Ascending aorta (tissue), 2 donors: ENCODE data around the gene FILIP1L. TPM values are rescaled to one million over a fixed set of nuclear protein-coding genes. Genes with fewer than 3 reads are reported as not detected.

Experiments used
- DNase-seq, 2 donors: peaks; one replicate each; pipeline ENCODE4 v3.0.0-alpha.2; 2019; ENCODE audit warnings: low spot score in 2 of 2
- H3K27ac ChIP-seq, 2 donors: fragments of 200-600 bp; sonication (generic); one replicate each; pipeline ENCODE4 v1.5.1; 2016 to 2017; ENCODE audit warnings: mild to moderate bottlenecking in 1 of 2
- H3K27me3 ChIP-seq: fragments of 200-600 bp; sonication (generic); one replicate; pipeline ENCODE4 v1.5.1; 2017
- H3K36me3 ChIP-seq, 2 donors: fragments of 200-600 bp; sonication (generic); one replicate each; pipeline ENCODE4 v1.5.1; 2016
- H3K4me1 ChIP-seq, 2 donors: fragments of 200-600 bp; sonication (generic); one replicate each; pipeline ENCODE4 v1.5.1; 2016 to 2017; ENCODE audit warnings: mild to moderate bottlenecking in 1 of 2
- H3K4me3 ChIP-seq, 2 donors: fragments of 200-600 bp; sonication (generic); one replicate each; pipeline ENCODE4 v1.5.1; 2016 to 2017; ENCODE audit warnings: mild to moderate bottlenecking in 1 of 2
- H3K9me3 ChIP-seq, 2 donors: fragments of 200-600 bp; sonication (generic); one replicate each; pipeline ENCODE4 v1.5.1; 2016
- intact Hi-C: fragments of 100-400 bp; cut with DNase I; formaldehyde crosslinking; loops from one replicate; pipeline ENCODE4 v1.15.1; 2023
- total RNA-seq: library from RNA; depleted of rRNA; stranded (reverse); fragments of >200 nt; gene quantifications from one replicate; pipeline ENCODE4 v1.1.0, GENCODE V29; 2016
- TF ChIP-seq, protein P1 (sequence below), 3 experiments: fragments of 200-600 bp in 2 of 3; fragments of 450-650 bp in 1 of 3; sonication (generic) in 2 of 3; IDR thresholded peaks; one replicate each; pipeline ENCODE4 v1.5.1; 2016 to 2019; ENCODE audit warnings: antibody characterized with exemption in 3 of 3, mild to moderate bottlenecking in 1 of 3, moderate library complexity in 1 of 3

FILIP1L gene
- total RNA-seq, 1 donor from 2014 or later, result 106 TPM

GRCh38 chr3:100150473-100150872 lies 36.2 kb upstream of the FILIP1L start:
- Histone ChIP-seq H3K9me3 (peaks cover 3 to 4% of the 10 kb centered on the region in 2 donors), H3K27ac (peak overlapping the region; percentile 92), H3K4me3 (no peak overlapping the region), H3K27me3 (no peaks in the 10 kb centered on the region), H3K36me3 (no peaks in the 10 kb centered on the region), H3K4me1 (peaks cover 10 to 28% of the 10 kb centered on the region in 2 donors)
- intact Hi-C loops, result loop anchor here (5.0 kb wide), 1 partner anchor 63 kb away; no protein-coding TSS in a partner anchor
- TF ChIP-seq, protein P1, sequence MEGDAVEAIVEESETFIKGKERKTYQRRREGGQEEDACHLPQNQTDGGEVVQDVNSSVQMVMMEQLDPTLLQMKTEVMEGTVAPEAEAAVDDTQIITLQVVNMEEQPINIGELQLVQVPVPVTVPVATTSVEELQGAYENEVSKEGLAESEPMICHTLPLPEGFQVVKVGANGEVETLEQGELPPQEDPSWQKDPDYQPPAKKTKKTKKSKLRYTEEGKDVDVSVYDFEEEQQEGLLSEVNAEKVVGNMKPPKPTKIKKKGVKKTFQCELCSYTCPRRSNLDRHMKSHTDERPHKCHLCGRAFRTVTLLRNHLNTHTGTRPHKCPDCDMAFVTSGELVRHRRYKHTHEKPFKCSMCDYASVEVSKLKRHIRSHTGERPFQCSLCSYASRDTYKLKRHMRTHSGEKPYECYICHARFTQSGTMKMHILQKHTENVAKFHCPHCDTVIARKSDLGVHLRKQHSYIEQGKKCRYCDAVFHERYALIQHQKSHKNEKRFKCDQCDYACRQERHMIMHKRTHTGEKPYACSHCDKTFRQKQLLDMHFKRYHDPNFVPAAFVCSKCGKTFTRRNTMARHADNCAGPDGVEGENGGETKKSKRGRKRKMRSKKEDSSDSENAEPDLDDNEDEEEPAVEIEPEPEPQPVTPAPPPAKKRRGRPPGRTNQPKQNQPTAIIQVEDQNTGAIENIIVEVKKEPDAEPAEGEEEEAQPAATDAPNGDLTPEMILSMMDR (IDR thresholded peaks at IDR 0.05), result no peak
- DNase-seq, result no peak

GRCh38 chr3:100149713-100150415 lies 35.6 kb upstream of the FILIP1L start:
- TF ChIP-seq, protein P1 (IDR thresholded peaks at IDR 0.05), result no peak
- H3K27ac ChIP-seq, result peak overlapping the region; percentile 92
- intact Hi-C loops, result loop anchor here (5.0 kb wide), 1 partner anchor 63 kb away; no protein-coding TSS in a partner anchor

DNA sequence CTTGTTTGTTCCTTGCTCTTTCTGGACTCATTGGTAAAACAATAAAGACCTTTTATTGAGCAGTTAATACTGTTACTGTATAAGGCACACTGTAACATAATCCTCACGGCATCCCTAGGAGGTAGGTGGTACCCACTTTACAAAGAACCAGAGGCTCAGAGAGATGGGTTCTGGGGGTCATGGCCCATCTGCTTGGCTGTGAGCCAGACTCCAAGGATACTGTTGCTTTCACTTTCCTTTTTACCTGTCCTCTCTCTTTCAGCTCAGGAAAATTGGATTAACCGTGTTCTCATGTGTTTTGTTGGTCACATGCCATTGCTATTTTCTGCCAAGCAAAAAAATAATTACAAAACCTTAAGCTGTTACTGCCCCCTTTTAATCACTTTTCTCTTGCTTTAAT lies 34.8 kb upstream of the FILIP1L start:
- TF ChIP-seq, protein P1 (IDR thresholded peaks at IDR 0.05), result no peak
- DNase-seq, result no peak
- no peaks in the 10 kb centered on the region for H3K36me3 ChIP-seq
- H3K27ac ChIP-seq, result peak overlapping the region; percentile 92
- peaks cover 10 to 28% of the 10 kb centered on the region in 2 donors for H3K4me1 ChIP-seq
- H3K27me3 ChIP-seq, result no peaks in the 10 kb centered on the region
- H3K4me3 ChIP-seq, result no peak overlapping the region
- intact Hi-C loops, result no loop called here
- no peaks in the 10 kb centered on the region for H3K9me3 ChIP-seq

More at GRCh38 chr3:100149713-100150415, 35.6 kb upstream of the FILIP1L start:
- Histone ChIP-seq H3K27me3 (no peaks in the 10 kb centered on the region), H3K9me3 (no peaks in the 10 kb centered on the region), H3K4me1 (peaks cover 10 to 28% of the 10 kb centered on the region in 2 donors), H3K36me3 (no peaks in the 10 kb centered on the region), H3K4me3 (no peak overlapping the region)
- no peak for DNase-seq

- no peak for DNase-seq
- no peak overlapping the region for H3K27ac ChIP-seq
- intact Hi-C loops, result no loop called here
- H3K27me3 ChIP-seq, result no peaks in the 10 kb centered on the region
- H3K36me3 ChIP-seq, result no peaks in the 10 kb centered on the region
- peaks cover 0 to 14% of the 10 kb centered on the region in 2 donors for H3K9me3 ChIP-seq
- TF ChIP-seq, protein P1 (IDR thresholded peaks at IDR 0.05), result no peak
- H3K4me3 ChIP-seq, result no peak overlapping the region
- H3K4me1 ChIP-seq, result peaks cover 2% of the 10 kb centered on the region in 2 donors
These were observed 30.1 kb upstream of the FILIP1L start for GRCh38 chr3:100144255-100144866.

- intact Hi-C loops, result no loop called here
- H3K9me3 ChIP-seq, result peaks cover 0 to 14% of the 10 kb centered on the region in 2 donors
These were observed 27.3 kb upstream of the FILIP1L start for GRCh38 chr3:100141586-100141985.

More at GRCh38 chr3:100141586-100141985, 27.3 kb upstream of the FILIP1L start:
- H3K4me1 ChIP-seq, result peaks cover 0 to 8% of the 10 kb centered on the region in 2 donors
- no peaks in the 10 kb centered on the region for H3K36me3 ChIP-seq
- no peak overlapping the region for H3K4me3 ChIP-seq
- H3K27ac ChIP-seq, result no peak overlapping the region
- DNase-seq, result no peak
- no peaks in the 10 kb centered on the region for H3K27me3 ChIP-seq
- TF ChIP-seq, protein P1 (IDR thresholded peaks at IDR 0.05), result no peak
